Activated effector memory CD4-positive, alpha-beta T cell treated with Interleukin-2 at 50 U/mL for 16 hours (primary cell): ENCODE data around the gene POTEM.
"Not testable (repeated sequence)": the region's sequence is repeated elsewhere in the genome, so short reads cannot be mapped to it uniquely, and the experiment has no call there.

ENCODE experiments used
- DNase-seq: peaks from one replicate; pipeline ENCODE4 v3.0.0-alpha.2; 2020

POTEM gene

GRCh38 chr14:19038060-19038664 lies 70.9 kb downstream of the POTEM start:
- not testable (repeated sequence) for DNase-seq

- not testable (repeated sequence) for DNase-seq
These were observed 71.6 kb downstream of the POTEM start for GRCh38 chr14:19038785-19039184.

- DNase-seq, result not testable (repeated sequence)
These were observed 76.2 kb downstream of the POTEM start for GRCh38 chr14:19043384-19043783.
